Posterior vena cava (tissue), 2 donors: ENCODE results near the gene JARID2. TPM values are rescaled to one million over a fixed set of nuclear protein-coding genes. Genes with fewer than 3 reads are reported as not detected.

Experiments used
- DNase-seq: peaks from one replicate; pipeline ENCODE4 v3.0.0-alpha.2; 2020; ENCODE audit warnings: low spot score
- intact Hi-C, 2 donors: fragments of 100-400 bp; cut with DNase I; formaldehyde crosslinking; loops; one replicate each; pipeline versions ENCODE4 v1.14.1 to v1.14.2; 2022 to 2023
- total RNA-seq, 2 donors: library from RNA; stranded (reverse); fragmentation: NEBNext Ultra II Directional; extraction: Animal tissue kit (Norgen Biotek cat#: 25700); gene quantifications; one replicate each; pipeline ENCODE4 v1.2.1, GENCODE V29; 2021
- donor health status: DM: yes; HTN: yes; CAD: no.
- donor health status: DM: yes; HTN: yes; CAD: no.

The JARID2 gene
- total RNA-seq, 2 donors from 2014 or later, result 8.3 to 9.5 TPM

DNA sequence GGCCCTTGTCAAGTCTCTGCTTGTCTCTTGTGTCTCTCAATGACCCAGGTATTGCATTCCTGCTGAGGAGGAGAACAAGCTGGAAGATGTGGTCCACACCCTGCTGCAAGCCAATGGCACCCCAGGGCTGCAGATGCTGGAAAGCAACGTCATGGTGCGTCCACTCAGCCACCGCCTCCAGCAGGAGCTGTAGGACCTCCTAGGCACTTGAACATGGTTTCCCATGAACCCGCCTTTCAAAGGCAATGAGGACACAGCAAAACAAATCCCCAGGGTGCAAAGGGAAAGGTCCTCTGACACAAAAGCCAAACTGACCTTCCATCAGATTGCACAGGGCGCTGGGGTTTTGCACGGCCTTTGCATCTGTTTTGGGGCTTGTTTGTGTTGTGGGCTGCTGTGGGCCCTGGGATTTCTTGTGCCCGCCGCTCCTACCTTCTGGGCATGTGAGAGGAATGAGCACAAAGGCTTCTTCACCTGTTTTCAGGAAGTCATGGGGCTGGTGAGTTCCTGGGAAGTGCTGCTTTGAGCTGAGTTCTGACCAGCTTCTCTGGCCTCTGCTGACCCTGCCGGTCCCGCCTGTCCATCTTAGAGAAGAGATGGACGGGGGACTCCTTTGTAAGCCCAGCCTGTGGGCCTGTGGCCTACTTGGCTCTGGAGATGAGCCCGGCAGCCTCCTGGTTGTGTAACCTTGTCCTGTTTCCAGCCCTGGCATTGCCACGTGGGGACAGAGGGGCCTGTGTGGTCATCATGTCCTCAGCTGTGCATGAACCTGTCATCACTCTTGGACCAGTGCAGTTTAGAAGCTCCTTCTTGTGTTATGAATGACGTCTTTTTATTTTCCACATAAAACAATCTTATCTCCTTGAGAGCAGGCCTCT, 265.6 kb downstream of the JARID2 start:
- peak; percentile 72 for DNase-seq
- intact Hi-C loops, result no loop called here

DNA sequence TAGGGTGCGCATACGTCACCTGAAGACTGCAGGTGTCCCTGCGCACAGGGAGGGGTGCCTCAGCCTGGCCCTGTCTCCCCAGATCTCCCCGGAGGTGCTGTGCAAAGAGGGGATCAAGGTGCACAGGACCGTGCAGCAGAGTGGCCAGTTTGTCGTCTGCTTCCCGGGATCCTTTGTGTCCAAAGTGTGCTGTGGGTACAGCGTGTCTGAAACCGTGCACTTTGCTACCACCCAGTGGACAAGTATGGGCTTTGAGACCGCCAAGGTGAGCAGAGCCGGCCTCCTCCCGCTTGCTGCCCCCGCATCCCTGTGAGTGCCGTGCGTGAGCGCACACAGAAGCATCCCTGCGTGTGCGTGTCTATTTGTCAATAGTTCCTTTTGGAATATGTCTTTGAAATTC, 266.3 kb downstream of the JARID2 start:
- DNase-seq, result peak; percentile 71
- intact Hi-C loops, result no loop called here

DNA sequence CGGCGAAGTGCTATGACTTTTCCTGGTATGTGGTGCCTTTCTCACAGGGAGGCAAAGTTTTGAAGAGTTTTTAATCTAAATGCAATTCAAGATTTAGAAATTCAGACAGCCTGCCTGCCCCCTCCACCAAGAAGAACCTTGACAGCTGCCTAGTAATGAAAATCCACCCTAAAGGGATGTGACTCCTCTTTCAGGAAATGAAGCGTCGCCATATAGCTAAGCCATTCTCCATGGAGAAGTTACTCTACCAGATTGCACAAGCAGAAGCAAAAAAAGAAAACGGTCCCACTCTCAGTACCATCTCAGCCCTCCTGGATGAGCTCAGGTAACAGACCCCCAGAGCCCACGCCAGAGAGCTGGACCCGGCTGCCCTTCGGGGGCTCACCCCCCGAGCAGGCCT, 266.9 kb downstream of the JARID2 start:
- DNase-seq, result peak; percentile 34
- intact Hi-C loops, result no loop called here

DNA sequence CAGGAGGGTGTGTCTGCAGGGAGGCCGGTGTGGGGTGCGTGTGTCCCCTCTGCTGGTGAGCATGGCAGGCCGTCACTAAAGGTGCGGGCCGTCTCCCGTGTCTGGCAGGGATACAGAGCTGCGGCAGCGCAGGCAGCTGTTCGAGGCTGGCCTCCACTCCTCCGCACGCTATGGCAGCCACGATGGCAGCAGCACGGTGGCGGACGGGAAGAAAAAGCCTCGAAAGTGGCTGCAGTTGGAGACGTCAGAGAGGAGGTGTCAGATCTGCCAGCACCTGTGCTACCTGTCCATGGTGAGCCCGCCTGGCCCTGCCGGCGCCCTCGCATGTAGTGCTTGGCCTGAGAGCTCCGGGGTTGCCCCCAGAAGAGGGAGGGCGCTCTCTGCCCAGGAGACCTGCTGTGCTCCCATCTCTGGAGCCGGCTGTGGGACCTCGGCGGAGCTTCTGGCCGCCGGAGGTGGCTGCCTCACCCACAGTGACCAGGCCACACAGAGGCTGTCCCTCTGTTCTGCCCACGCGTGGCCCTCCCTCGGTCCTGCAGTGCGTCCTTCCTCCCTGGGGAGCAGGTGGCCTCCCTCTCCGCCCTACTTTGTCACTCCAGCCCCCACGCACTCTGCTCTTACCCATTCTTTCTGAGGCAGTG, 267.4 kb downstream of the JARID2 start:
- DNase-seq, result peak; percentile 80
- intact Hi-C loops, result no loop called here

DNA sequence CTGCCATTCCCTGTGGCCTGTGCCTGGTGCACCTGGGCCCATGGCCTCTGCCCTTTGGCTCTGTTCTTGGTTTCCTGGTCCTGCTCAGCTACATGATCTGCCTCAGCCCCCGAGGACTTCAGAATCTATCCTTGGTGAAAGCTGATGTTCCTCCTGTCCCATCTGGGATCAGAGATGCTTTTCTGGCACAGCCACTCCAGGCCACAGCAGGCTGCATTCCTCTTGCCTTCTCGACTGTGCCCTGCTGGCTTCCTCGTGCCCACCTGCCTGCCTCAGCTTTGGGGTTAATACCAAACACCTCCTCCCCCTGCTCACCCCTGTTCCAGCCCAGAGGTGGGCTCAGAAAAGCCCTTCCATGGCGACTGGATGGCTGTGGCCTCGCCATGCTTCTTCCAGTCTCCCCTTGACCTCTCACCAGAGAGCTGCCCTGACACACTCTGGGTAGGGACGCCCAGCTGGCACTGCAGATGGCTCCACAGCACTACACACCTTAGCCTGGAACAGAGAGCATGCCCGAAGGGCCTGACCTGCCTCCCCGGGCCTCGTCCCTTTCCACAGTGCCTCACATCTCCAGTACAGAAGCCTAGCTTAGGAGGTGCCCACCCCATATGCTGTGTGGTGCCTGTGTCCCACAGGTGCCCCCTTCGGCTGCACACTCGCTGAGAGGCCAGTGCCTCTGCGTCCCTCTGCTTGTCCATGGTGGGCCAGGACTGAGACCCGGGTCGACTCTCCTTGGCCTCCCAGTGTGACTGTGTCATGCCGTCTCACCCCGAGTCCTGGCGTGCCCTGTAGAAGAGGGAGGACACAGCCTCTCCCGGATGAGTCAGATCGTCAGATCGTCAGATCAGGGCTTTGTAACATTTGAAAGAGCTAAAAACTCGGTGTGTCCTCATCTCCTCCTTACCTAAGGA, 268.2 kb downstream of the JARID2 start:
- peak; percentile 71 for DNase-seq
- intact Hi-C loops, result no loop called here

DNA sequence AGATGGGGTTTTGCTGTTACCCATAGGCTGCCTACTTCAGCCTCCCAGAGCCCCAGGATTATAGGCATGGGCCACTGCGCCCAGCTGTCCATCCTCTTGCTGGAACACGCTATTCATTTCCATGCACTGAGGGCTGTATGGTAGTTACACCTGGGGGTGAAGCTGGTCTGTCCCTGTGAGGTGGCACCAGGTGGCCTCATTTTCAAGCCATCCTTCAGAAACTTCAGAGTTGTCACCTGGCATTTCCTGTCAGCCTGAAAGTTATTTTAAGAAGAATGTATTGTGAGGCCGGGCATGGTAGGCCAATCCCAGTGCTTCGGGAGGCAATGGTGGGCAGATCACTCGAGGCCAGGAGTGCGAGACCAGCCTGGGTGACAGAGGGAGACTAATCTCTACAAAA, 269.4 kb downstream of the JARID2 start:
- intact Hi-C loops, result no loop called here
- peak; percentile 36 for DNase-seq

DNA sequence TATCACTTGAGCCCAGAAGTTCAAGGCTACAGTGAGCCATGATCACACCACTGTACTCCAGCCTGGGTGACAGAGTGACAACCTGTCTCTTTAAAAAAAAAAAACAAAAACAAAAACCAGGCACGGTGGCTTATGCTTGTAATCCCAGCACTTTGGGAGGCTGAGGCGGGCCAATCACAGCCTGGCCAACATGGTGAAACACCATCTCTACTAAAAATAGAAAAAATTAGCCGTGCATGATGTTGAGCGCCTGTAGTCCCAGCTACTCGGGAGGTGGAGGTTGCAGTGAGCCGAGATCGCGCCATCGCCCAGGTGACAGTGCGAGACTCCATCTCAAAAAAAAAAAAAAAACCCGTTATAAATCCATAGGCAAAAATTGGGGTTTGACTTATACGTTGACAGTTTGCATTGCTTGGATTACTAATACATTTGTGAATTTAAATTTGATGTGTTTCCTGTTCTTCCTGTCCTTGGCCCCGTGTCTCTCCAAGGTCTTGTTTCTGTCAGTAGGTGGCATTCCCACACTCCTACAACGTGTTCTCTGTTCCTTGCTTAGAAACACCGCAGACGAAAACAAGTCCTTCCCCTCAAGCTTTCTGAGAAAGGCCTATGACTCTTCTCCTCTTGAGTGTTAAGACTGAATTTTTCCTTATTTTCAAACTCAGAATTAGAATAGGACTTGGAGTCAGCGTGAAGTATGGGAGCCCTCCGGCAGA, 269.9 kb downstream of the JARID2 start:
- intact Hi-C loops, result no loop called here
- peak; percentile 31 for DNase-seq

DNA sequence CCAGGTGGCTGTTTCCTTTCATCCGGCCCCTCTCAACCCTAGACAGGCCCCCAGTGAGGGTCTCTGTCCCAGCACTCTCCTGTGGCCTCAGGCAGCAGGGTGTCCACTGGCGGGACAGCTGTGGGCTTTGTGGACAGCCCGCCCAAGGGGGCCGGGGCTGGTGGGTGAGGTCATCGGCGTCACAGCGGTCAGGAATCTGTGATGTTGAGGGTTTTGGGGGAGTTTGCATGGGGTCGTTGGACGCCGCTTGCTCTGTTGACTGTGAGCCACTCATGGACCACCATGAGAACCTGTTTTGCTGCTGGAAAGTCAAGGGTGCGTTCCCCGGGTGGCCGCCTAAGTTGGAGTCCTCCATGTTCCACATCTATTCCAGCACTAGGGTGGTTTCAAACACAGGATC, 270.5 kb downstream of the JARID2 start:
- DNase-seq, result peak; percentile 55
- intact Hi-C loops, result no loop called here

DNA sequence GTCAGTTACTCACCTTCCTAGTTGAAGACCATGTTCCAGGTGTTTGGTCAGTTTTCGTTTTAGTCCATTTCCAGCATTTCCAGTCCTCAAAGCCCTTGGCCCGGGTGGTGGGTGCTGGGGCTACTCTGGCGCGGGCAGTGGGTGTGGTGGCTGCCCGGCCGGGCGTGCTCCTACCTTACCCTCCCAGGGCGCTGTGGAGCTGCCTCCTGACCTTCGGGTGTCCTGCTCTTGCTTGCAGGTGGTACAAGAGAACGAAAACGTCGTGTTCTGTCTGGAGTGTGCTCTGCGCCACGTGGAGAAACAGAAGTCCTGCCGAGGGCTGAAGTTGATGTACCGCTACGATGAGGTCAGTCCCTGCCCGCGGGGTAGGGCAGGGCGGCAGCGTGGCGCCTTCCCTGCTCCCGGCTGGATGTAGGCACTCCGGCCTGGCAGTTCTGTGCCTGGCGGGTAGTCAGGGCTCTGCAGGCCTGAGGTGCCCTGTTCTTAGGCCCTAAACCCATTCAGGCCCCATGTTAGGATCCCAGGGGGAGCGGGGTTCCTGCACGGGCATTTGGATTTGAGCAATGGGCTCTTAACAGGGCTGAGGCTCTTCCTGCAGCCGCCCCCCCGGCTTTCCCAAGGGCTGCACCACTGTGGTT, 271.2 kb downstream of the JARID2 start:
- intact Hi-C loops, result no loop called here

DNA sequence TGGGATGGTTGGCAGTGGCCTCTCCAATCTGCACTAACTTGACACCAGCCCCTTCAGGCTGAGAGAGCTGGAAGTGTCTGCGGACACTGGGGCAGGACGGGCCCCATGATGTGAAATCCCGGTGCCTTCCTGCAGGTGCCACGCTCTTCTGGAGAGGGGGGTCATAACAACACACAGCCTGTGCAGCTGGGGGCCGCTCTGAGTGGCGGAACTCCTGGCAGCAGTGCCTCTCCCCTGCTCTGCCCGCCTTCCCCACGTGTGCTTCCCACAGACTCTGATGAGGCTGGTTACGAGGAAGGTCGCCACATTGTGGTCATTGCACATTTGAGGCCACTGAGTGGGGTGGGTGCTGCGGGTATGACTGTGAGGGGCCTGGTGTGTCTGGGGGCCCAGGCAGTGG, 271.7 kb downstream of the JARID2 start:
- intact Hi-C loops, result no loop called here

More for the DNA sequence above, 271.2 kb downstream of the JARID2 start:
- peak; percentile 57 for DNase-seq

DNA sequence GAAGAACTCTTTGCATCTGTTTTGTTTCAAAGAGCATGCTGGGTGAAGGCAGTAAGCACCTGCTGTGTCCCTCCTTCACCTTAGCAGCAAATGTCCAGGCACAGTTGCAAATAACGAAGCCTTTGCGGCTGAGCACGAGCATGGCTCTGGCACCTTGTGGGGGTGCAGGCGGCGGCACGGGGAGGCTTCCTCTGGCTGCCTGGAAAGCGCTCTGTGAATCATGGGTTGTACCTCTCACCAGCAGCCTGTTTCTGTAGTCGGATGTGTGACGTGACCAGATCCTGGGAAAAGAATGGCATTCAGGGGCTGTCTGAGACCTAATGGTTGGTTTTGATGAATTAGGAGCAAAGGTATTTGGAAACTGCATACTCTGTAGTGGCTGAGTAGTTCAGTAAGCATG, 272.2 kb downstream of the JARID2 start:
- intact Hi-C loops, result no loop called here
- DNase-seq, result peak; percentile 60

More for the DNA sequence above, 271.7 kb downstream of the JARID2 start:
- peak; percentile 34 for DNase-seq

DNA sequence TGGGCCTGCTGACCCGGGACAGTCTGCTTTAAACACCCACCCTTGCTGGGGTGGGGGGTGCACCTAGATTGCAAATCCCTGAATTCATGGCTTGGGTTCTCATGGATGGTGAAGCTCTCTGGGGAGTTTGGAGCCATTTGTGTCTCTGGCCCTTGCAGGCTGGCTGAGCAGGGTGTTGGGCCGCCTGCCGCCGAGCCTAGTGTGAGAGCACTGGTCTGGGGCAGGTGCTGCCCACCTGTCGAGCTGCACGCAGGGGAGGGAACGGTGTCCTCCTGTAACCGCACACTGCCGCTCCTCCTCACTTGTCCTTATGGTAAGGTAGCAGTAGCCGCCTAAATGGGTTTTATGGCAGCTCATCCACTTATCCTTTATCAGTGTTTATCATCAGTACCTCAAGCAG, 273.0 kb downstream of the JARID2 start:
- intact Hi-C loops, result no loop called here
- peak; percentile 65 for DNase-seq

DNA sequence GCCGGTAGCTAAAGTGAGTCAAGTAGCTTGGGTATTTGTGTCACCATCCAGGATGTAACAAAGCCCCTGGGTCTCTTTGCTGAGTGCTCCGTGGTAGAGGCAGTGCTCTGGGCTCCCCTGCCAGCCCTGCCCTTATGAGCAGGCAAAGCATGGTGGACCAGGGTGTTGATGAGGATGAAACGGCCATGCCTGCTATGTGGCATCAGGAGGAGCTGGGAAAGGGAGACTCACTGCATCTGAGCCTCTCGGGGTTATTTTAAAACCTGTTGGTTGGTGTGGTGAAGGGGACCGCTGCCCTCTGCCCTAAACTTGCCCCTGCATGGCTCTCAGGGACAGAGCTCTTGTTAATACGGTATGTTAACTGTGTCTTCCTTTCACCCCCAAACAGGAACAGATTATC, 273.8 kb downstream of the JARID2 start:
- intact Hi-C loops, result no loop called here
- DNase-seq, result peak; percentile 51

DNA sequence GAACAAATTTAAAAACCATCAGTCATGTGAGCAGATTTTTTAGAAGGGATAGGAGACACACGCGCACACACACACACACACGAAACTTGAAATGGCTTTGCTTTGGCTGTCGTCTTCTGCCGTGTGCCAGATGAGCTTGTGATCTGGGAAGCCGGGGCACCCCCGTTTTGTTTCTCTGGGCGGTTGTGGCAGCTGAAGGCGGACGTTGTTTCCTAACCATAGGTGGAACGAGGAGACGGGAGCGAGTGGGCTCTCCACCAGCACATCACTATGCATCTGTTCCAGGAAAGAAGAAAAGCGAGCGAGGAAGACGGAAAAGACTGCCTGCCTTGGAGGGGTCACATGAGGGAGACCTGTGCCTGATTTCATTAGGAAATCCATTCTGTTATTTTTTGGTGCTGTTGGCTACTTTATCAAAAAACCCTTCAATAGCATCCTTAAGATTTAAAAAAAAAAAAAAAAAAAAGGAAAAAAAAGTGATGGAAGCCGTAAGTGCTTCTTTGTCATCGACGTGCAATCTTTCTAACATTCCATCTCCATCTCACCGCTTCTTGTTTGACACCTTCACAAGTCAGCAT, 274.8 kb downstream of the JARID2 start:
- intact Hi-C loops, result no loop called here
- no peak for DNase-seq

DNA sequence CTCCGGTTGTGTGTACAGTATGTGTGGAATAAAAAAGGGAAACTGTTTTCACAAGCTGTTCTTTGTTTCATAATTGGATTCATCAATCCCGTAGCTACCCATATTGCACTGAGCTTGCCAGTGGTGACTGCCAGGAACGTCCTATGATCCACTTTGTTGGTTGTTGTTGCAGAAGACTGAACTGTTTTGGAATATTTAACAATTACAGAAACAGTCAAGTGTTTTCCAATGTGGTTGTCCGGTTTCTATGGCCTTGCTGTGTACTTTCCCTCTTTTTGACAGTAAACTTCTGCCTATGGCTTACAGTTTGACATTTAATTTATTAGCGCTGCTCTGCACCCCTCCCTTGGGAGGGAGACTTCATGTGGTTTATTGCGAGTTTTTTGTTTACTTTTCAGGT, 275.7 kb downstream of the JARID2 start:
- intact Hi-C loops, result no loop called here
- no peak for DNase-seq

DNA sequence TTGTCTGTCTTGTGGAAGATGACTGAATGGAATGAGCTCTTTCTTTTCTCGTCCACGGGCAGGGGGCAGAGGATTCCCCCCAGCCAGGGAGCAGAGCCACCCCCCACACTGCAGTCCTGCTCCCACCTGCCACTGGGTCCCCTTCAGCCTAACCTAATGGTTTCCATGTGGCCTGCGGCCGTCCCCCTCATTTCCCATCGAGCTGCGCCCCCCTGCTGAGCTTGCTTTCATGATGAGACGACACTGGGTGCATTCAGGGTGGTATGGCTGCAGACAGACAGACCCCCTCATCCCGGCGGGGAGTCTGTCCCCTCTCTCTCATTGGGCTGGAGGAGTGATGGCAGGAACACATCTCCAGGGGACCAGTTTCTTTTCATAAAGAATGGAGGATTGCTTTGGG, 276.2 kb downstream of the JARID2 start:
- no peak for DNase-seq
- intact Hi-C loops, result loop anchor here in 1 of 2 donors (1.0 kb wide), 1 partner anchor 72 kb away; no protein-coding TSS in a partner anchor

DNA sequence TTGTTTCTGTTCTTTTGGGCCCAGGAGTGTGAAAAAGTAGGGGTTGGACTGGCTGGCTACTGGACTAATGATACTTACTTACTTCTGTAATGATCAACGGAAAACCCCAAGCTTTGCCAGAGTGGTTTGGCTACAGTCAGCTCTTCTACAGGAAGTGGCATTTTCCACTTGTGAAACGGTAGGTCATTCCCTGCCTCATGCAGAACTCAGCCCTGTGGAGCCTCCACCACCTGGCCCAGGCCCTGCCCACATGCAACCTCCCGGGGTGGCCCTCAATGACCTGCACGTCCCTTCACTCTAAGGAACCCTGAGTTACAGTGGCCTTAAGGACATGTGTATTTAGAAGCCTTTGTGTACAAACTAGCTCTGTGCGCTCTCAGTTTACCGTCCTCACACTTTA, 276.6 kb downstream of the JARID2 start:
- DNase-seq, result no peak
- intact Hi-C loops, result loop anchor here in 1 of 2 donors (1.0 kb wide), 1 partner anchor 72 kb away; no protein-coding TSS in a partner anchor

DNA sequence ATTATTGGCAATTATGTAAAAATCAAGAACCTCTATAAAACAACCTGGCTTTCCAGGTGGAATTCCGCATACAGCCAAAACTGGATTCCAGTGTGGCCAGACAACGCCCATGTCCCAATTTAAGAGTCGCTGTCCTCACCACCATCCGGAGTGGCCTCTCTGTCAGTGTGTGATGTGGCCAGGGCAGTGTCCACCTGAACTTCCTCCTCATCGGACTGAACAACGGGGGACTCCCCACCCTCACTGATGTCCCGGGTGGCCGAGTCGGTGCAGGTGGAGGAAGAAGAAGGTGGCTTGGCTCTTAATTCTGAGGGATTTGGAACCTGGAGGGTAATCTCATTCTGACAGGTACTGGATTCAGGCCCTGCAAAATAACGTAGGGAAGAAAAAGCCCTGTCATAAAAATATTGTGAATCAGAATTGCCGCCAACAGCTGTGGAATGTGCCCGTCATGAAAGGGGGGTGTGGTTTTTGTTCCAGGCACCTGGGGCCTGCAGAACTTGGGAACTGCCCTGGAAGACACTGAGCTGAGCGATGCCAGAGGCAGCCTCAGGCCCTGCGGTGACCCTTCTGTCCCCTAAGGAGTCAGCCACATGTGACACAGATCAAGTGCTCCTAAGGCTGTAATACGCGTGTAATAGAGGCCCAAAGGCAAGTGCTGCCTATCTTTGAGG, 277.1 kb downstream of the JARID2 start:
- DNase-seq, result no peak
- intact Hi-C loops, result loop anchor here in 1 of 2 donors (1.0 kb wide), 1 partner anchor 71 kb away; no protein-coding TSS in a partner anchor
